ENCODE data around the gene USP24. TPM values are rescaled to one million over a fixed set of nuclear protein-coding genes. Genes with fewer than 3 reads are reported as not detected.

USP24 gene
- total and polyA plus RNA-seq, 7 experiments from 2014 or later: 4.7 to 91.4 (median 71.7) TPM

DNA sequence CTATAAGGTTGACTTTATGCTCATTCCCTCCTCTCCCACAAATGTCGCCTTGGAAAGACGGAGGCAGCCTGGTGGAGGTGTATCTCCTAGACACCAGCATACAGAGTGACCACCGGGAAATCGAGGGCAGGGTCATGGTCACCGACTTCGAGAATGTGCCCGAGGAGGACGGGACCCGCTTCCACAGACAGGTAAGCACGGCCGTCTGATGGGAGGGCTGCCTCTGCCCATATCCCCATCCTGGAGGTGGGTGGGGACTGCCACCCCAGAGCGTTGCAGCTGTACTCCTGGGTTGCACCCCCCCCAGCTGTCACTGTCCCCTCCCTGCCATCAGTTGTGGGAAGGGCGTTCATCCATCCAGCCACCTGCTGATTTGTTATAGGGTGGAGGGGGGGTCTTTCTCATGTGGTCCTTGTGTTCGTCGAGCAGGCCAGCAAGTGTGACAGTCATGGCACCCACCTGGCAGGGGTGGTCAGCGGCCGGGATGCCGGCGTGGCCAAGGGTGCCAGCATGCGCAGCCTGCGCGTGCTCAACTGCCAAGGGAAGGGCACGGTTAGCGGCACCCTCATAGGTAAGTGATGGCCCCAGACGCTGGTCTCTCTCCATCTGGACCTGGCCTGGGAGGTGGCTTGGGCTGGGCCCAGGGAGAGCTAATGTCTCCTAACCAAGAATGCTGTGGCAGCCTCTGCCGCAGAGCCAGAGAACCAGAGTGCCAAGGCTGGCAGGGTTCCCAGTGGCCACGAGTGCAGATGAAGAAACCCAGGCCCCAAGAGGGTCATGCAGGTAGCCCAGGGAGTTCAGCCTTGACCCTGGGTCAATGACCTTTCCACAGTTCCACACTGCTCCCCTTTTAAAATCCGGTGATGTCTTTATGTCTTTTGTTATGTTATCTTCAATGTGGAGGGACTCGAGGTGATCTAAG is 162.7 kb downstream of the USP24 start:
- H3K4me1 Mint-ChIP-seq: no peaks in the 10 kb centered on the region
- ChIA-PET CTCF (no interaction called here), POLR2A (no interaction called here)
- no peaks in the 10 kb centered on the region for H3K9me3 ChIP-seq (ENCODE audit: control insufficient read depth in 2 of 3, low read length in 3 of 3)
- H3K4me1 ChIP-seq (ENCODE audit: control insufficient read depth in 2 of 2, insufficient read depth in 2 of 2, low read length in 2 of 2): no peaks in the 10 kb centered on the region
- ATAC-seq (no peak), DNase-seq (no peak)
- H3K36me3 ChIP-seq (ENCODE audit: control insufficient read depth in 2 of 3, insufficient read depth in 3 of 3, low read length in 3 of 3): no peaks in the 10 kb centered on the region
- no peaks in the 10 kb centered on the region for H3K27me3 Mint-ChIP-seq
- H3K27ac ChIP-seq (ENCODE audit: low read depth, low read length): no peak overlapping the region
- H3K4me3 Mint-ChIP-seq: no peak overlapping the region
- no peak overlapping the region for H3K4me3 ChIP-seq (ENCODE audit: low read length)
- no peak overlapping the region for H3K27ac Mint-ChIP-seq
- no peaks in the 10 kb centered on the region for H3K9me3 Mint-ChIP-seq
- H3K27me3 ChIP-seq (ENCODE audit: control insufficient read depth in 2 of 2, insufficient read depth in 2 of 2, low read length in 2 of 2): no peaks in the 10 kb centered on the region
- no peaks in the 10 kb centered on the region for H3K36me3 Mint-ChIP-seq
- intact Hi-C loops (cut with micrococcal nuclease): no loop called here

DNA sequence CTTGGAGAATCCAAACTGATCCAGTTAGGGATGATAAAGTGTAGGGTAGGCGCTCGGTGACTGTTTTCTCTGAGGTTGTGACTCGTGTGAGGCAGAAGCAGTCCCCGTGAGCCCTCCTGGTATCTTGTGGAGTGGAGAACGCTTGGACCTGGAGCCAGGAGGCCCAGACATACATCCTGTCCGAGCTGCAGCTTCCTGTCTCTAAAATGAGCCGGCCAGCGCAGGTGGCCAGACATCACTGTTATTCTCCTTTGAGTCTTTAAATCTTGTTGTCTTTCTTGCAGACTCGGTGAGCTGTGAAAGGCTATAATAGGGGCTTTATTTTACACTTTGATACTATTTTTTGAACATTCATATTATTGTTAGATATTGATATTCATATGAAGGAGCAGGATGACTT is 163.5 kb downstream of the USP24 start:
- H3K27me3 ChIP-seq (ENCODE audit: control insufficient read depth in 2 of 2, insufficient read depth in 2 of 2, low read length in 2 of 2): no peaks in the 10 kb centered on the region
- H3K4me1 Mint-ChIP-seq: no peaks in the 10 kb centered on the region
- intact Hi-C loops (cut with micrococcal nuclease): no loop called here
- no peaks in the 10 kb centered on the region for H3K36me3 Mint-ChIP-seq
- no peak for DNase-seq
- H3K27ac Mint-ChIP-seq: no peak overlapping the region
- ATAC-seq: no peak
- H3K4me3 Mint-ChIP-seq: no peak overlapping the region
- no peak overlapping the region for H3K4me3 ChIP-seq (ENCODE audit: low read length)
- no peaks in the 10 kb centered on the region for H3K9me3 ChIP-seq (ENCODE audit: control insufficient read depth in 2 of 3, low read length in 3 of 3)
- no peak overlapping the region for H3K27ac ChIP-seq (ENCODE audit: low read depth, low read length)
- no peaks in the 10 kb centered on the region for H3K4me1 ChIP-seq (ENCODE audit: control insufficient read depth in 2 of 2, insufficient read depth in 2 of 2, low read length in 2 of 2)
- H3K36me3 ChIP-seq (ENCODE audit: control insufficient read depth in 2 of 3, insufficient read depth in 3 of 3, low read length in 3 of 3): no peaks in the 10 kb centered on the region
- H3K9me3 Mint-ChIP-seq: no peaks in the 10 kb centered on the region
- peaks cover 0 to 2% (median 0%) of the 10 kb centered on the region in 5 donors for H3K27me3 Mint-ChIP-seq
- ChIA-PET POLR2A (no interaction called here), CTCF (no interaction called here)

DNA sequence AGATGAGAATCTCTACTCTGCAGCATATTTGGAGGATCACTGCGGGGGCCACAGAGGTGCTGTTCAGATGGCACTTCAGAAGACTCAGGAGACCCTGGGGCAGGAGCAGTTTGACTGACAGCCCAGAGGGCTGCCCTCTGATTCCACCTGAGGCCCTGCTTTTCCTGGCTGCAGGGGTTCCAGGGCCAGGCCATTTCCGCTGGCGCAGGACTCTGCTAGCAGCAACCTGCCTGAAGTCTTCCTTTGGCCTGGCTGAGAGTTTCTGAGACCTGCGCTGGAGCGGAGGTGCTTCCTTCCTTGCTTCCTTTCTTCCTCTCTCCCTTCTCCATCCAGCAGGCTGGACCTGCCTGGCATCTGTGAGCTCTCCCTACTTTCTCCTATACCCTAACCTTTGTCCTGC is 164.0 kb downstream of the USP24 start:
- Mint-ChIP-seq H3K36me3 (no peaks in the 10 kb centered on the region), H3K9me3 (no peaks in the 10 kb centered on the region), H3K4me1 (no peaks in the 10 kb centered on the region), H3K4me3 (no peak overlapping the region), H3K27ac (no peak overlapping the region), H3K27me3 (peaks cover 0 to 3% (median 0%) of the 10 kb centered on the region in 5 donors)
- CTCF ChIA-PET: no interaction called here
- Histone ChIP-seq H3K4me3 (ENCODE audit: low read length) (no peak overlapping the region), H3K9me3 (ENCODE audit: control insufficient read depth in 2 of 3, low read length in 3 of 3) (no peaks in the 10 kb centered on the region), H3K4me1 (ENCODE audit: control insufficient read depth in 2 of 2, insufficient read depth in 2 of 2, low read length in 2 of 2) (no peaks in the 10 kb centered on the region), H3K27me3 (ENCODE audit: control insufficient read depth in 2 of 2, insufficient read depth in 2 of 2, low read length in 2 of 2) (no peaks in the 10 kb centered on the region), H3K36me3 (ENCODE audit: control insufficient read depth in 2 of 3, insufficient read depth in 3 of 3, low read length in 3 of 3) (no peaks in the 10 kb centered on the region), H3K27ac (ENCODE audit: low read depth, low read length) (no peak overlapping the region)
- no peak for ATAC-seq
- POLR2A ChIA-PET: no interaction called here
- no peak for DNase-seq
- intact Hi-C loops (cut with micrococcal nuclease): no loop called here

DNA sequence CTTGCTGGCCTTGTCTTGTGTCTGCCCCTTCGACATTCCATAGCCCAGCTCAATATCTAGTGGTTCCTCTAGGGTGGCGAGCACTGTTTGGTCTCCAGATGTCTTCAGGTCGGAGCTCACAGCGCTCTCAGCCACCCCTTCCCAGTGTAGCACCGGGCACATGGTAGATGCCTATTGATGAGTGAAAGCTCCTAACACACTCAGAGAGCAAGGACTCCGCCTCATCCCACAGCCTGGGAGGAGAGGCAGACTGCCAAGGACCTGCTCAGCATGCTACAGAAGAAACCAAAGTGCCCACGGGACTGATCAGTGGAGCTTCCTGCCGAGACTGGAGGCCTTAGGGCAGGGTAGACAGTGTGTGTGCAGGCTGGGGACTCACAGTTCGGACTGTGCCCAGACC is 164.9 kb downstream of the USP24 start:
- Histone ChIP-seq H3K9me3 (ENCODE audit: control insufficient read depth in 2 of 3, low read length in 3 of 3) (no peaks in the 10 kb centered on the region), H3K4me1 (ENCODE audit: control insufficient read depth in 2 of 2, insufficient read depth in 2 of 2, low read length in 2 of 2) (no peaks in the 10 kb centered on the region), H3K27me3 (ENCODE audit: control insufficient read depth in 2 of 2, insufficient read depth in 2 of 2, low read length in 2 of 2) (no peaks in the 10 kb centered on the region), H3K4me3 (ENCODE audit: low read length) (no peak overlapping the region), H3K36me3 (ENCODE audit: control insufficient read depth in 2 of 3, insufficient read depth in 3 of 3, low read length in 3 of 3) (no peaks in the 10 kb centered on the region), H3K27ac (ENCODE audit: low read depth, low read length) (no peak overlapping the region)
- POLR2A ChIA-PET: no interaction called here
- Mint-ChIP-seq H3K4me3 (no peak overlapping the region), H3K9me3 (no peaks in the 10 kb centered on the region), H3K27ac (no peak overlapping the region), H3K4me1 (no peaks in the 10 kb centered on the region), H3K36me3 (no peaks in the 10 kb centered on the region), H3K27me3 (peaks cover 0 to 3% (median 0%) of the 10 kb centered on the region in 5 donors)
- CTCF ChIA-PET: no interaction called here
- no peak for DNase-seq
- ATAC-seq: no peak
- intact Hi-C loops (cut with micrococcal nuclease): no loop called here

DNA sequence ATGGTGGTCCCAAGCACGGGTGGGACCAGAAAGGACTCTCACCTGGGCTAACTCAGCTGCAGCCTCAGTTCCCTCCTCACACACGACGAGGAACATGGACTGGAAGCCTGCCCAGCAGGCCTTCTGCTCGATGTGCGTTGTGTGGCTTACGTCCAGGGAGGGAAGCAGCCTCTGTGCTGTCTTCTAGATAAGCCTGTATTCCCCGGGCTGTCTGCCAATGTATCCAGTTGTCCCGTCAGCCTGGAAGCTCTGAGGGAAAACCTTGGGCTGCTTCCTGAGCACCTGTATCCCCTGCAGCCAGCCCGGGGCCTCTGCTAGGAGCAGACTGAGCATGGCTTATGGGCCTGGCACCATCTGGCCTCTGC is 165.3 kb downstream of the USP24 start:
- DNase-seq: no peak
- H3K4me1 Mint-ChIP-seq: no peaks in the 10 kb centered on the region
- no peaks in the 10 kb centered on the region for H3K27me3 ChIP-seq (ENCODE audit: control insufficient read depth in 2 of 2, insufficient read depth in 2 of 2, low read length in 2 of 2)
- H3K4me1 ChIP-seq (ENCODE audit: control insufficient read depth in 2 of 2, insufficient read depth in 2 of 2, low read length in 2 of 2): no peaks in the 10 kb centered on the region
- CTCF ChIA-PET: no interaction called here
- ATAC-seq: no peak
- H3K4me3 Mint-ChIP-seq: no peak overlapping the region
- intact Hi-C loops (cut with micrococcal nuclease): no loop called here
- no peaks in the 10 kb centered on the region for H3K36me3 Mint-ChIP-seq
- H3K27ac ChIP-seq (ENCODE audit: low read depth, low read length): no peak overlapping the region
- no peaks in the 10 kb centered on the region for H3K9me3 Mint-ChIP-seq
- no peak overlapping the region for H3K4me3 ChIP-seq (ENCODE audit: low read length)
- peaks cover 0 to 3% (median 0%) of the 10 kb centered on the region in 5 donors for H3K27me3 Mint-ChIP-seq
- no peaks in the 10 kb centered on the region for H3K9me3 ChIP-seq (ENCODE audit: control insufficient read depth in 2 of 3, low read length in 3 of 3)
- no peaks in the 10 kb centered on the region for H3K36me3 ChIP-seq (ENCODE audit: control insufficient read depth in 2 of 3, insufficient read depth in 3 of 3, low read length in 3 of 3)
- POLR2A ChIA-PET: no interaction called here
- H3K27ac Mint-ChIP-seq: no peak overlapping the region

DNA sequence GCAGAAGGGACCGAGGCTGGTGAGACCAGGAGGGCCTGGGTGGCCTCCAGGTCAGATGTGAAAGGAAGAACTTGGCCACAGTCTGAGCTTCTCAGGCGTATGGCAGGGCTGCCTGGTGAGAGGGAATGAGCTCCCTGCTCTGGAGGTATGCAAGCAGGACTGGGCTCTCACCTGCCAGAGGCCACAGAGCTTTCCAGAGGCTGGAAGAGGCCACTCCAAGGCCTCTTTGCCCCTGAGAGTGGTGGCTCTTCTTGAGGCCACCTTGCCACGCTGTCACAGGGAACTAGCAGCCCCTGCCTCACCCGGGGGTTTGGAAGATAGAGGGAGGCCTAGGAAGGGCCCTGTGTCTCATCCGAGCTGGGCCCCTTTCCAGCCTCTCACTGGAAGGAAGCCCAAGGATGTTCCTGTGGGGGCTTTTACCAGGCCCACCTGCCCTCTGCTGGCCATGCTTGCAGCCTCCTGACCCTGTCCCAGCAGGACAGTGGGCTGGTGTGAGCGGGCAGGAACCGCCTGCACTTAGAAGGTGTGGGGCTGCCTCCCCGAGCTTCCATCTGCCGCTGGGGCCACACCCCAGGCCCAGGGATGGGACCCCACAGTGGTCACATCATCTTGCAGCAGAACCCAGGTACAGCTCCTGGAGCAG is 165.8 kb downstream of the USP24 start:
- intact Hi-C loops (cut with micrococcal nuclease): no loop called here
- no peak for ATAC-seq
- Mint-ChIP-seq H3K36me3 (no peaks in the 10 kb centered on the region), H3K27me3 (peaks cover 0 to 3% (median 0%) of the 10 kb centered on the region in 5 donors), H3K4me3 (no peak overlapping the region), H3K4me1 (no peaks in the 10 kb centered on the region), H3K9me3 (no peaks in the 10 kb centered on the region), H3K27ac (no peak overlapping the region)
- Histone ChIP-seq H3K27ac (ENCODE audit: low read depth, low read length) (no peak overlapping the region), H3K36me3 (ENCODE audit: control insufficient read depth in 2 of 3, insufficient read depth in 3 of 3, low read length in 3 of 3) (no peaks in the 10 kb centered on the region), H3K27me3 (ENCODE audit: control insufficient read depth in 2 of 2, insufficient read depth in 2 of 2, low read length in 2 of 2) (no peaks in the 10 kb centered on the region), H3K9me3 (ENCODE audit: control insufficient read depth in 2 of 3, low read length in 3 of 3) (no peaks in the 10 kb centered on the region), H3K4me1 (ENCODE audit: control insufficient read depth in 2 of 2, insufficient read depth in 2 of 2, low read length in 2 of 2) (no peaks in the 10 kb centered on the region), H3K4me3 (ENCODE audit: low read length) (no peak overlapping the region)
- CTCF ChIA-PET: no interaction called here
- no peak for DNase-seq
- POLR2A ChIA-PET: no interaction called here

Measured in naive thymus-derived CD4-positive, alpha-beta T cell (primary cell).